ENCODE results near the gene MTUS2.

GRCh38 chr13:29507356-29507755 is 687.2 kb downstream of the MTUS2 start:
- TF ChIP-seq CTCF (IDR thresholded peaks at IDR 0.05; ENCODE audit: low read depth, low read length): no peak
- TF ChIP-seq POLR2A (IDR thresholded peaks at IDR 0.05; ENCODE audit: extremely low read depth, insufficient read length): no peak
- TF ChIP-seq MYC (IDR thresholded peaks at IDR 0.05; ENCODE audit: low read depth, low read length): no peak
